Activated CD4-positive, CD25-positive, alpha-beta regulatory T cell treated with anti-CD3 and anti-CD28 coated beads, Interleukin-2, amount 50 U/mL, for 72 hours (primary cell): ENCODE results near the gene NUP188.

ENCODE experiments used
- DNase-seq: peaks from one replicate; pipeline ENCODE4 v3.0.0; 2021

NUP188 gene, protein sequence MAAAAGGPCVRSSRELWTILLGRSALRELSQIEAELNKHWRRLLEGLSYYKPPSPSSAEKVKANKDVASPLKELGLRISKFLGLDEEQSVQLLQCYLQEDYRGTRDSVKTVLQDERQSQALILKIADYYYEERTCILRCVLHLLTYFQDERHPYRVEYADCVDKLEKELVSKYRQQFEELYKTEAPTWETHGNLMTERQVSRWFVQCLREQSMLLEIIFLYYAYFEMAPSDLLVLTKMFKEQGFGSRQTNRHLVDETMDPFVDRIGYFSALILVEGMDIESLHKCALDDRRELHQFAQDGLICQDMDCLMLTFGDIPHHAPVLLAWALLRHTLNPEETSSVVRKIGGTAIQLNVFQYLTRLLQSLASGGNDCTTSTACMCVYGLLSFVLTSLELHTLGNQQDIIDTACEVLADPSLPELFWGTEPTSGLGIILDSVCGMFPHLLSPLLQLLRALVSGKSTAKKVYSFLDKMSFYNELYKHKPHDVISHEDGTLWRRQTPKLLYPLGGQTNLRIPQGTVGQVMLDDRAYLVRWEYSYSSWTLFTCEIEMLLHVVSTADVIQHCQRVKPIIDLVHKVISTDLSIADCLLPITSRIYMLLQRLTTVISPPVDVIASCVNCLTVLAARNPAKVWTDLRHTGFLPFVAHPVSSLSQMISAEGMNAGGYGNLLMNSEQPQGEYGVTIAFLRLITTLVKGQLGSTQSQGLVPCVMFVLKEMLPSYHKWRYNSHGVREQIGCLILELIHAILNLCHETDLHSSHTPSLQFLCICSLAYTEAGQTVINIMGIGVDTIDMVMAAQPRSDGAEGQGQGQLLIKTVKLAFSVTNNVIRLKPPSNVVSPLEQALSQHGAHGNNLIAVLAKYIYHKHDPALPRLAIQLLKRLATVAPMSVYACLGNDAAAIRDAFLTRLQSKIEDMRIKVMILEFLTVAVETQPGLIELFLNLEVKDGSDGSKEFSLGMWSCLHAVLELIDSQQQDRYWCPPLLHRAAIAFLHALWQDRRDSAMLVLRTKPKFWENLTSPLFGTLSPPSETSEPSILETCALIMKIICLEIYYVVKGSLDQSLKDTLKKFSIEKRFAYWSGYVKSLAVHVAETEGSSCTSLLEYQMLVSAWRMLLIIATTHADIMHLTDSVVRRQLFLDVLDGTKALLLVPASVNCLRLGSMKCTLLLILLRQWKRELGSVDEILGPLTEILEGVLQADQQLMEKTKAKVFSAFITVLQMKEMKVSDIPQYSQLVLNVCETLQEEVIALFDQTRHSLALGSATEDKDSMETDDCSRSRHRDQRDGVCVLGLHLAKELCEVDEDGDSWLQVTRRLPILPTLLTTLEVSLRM (N-terminal part only)

GRCh38 chr9:128947527-128948301, at the start of gene NUP188, which contains the start of gene DOLK:
TSS of gene NUP188 (plus strand) at chr9:128947699. CDS start at chr9:128947720, 21 bp downstream.
TSS of gene DOLK (minus strand) at chr9:128947603. CDS start at chr9:128947303, 300 bp downstream.
- peak; percentile 100 for DNase-seq

DNA sequence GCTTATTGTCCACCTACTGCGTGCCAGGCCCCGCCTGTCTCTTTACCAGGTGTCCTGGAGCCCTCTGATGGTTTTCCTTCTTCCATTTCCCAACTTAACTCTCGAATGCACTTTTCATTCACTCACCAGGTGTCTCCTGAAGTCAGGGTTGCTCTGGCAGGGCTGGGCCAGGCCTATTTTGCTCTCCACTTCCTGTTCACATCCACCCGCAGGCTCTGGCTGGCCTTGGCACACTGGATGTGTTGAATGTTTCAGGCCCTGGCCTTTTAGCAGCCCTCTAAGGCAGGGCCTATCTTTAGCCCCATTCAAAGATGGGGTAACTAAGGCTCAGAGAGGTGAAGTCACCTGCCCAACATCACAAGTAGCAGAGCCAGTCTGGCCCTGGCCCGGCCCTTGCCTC, 49.1 kb upstream of the NUP188 start:
- no peak for DNase-seq

DNA sequence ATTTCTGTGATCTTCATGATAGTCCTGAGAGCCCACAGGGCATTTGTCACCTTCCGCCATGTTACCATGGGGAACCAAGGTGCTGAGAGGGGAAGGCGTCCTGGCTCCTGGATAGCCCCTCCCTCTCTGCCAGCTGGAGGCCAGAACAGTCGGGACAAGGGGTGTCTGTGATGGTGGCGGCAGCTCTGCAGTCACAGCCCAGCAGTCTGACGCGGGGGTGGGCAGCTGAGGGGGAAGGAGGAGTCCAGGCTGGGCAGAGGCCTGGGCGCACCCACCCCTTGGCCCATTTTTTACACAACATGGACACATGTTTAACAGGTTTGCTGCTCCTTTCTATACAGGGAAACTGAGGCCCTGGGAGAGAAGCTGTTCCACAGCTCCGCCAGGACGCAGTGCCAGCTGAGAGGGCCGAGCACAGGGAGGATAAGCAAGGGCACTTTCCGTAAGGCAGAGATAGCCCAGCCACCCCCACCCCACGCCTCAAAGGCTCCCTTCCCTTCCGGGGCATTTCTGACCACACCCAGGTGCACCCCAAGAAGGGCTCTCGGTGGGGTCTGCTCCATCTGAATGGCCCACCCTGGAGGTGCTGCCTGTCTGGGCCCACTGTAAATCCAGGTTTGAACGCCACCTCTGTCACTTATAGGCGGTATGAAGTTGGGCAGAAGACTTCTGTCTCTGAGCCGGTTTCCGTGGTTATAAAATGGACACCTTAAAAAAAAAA, 48.5 kb upstream of the NUP188 start:
- DNase-seq = no peak

- DNase-seq = no peak
These were observed 47.8 kb upstream of the NUP188 start for GRCh38 chr9:128899566-128900322.

- DNase-seq = no peak
These were observed 46.1 kb upstream of the NUP188 start for GRCh38 chr9:128901379-128901778.

- DNase-seq = no peak
These were observed 45.7 kb upstream of the NUP188 start for GRCh38 chr9:128901822-128902221.

GRCh38 chr9:128902351-128903078, 45.0 kb upstream of the NUP188 start:
- peak; percentile 76 for DNase-seq

- no peak for DNase-seq
These were observed 44.4 kb upstream of the NUP188 start for GRCh38 chr9:128903079-128903461.

DNA sequence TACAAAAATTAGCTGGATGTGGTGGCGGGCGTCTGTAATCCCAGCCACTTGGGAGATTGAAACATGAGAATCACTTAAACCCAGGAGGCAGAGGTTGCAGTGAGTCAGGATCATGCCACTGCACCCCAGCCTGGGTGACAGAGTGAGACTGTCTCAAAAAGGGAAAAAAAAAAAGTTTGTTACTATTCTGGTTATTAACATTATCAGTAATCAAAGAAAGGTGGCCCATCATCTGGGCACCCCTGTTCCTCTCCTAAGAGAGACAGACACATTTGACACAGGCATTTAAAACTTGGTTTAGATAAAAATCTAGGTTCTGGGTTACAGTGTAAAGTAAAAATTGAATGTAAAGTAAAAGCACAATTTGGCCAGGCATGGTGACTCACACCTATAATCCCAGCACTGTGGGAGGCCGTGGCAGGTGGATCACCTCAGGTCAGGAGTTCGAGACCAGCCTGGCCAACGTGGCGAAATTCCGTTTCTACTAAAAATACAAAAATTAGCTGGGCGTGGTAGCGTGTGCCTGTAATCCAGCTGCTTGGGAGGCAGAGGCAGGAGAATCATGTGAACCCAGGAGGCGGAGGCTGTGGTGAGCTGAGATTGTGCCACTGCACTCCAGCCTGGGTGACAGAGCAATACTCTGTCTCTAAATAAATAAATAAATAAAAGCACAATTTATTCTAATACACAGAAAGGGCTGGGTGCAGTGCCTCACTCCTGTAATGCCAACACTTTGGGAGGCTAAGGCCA, 43.5 kb upstream of the NUP188 start:
- DNase-seq = no peak

DNA sequence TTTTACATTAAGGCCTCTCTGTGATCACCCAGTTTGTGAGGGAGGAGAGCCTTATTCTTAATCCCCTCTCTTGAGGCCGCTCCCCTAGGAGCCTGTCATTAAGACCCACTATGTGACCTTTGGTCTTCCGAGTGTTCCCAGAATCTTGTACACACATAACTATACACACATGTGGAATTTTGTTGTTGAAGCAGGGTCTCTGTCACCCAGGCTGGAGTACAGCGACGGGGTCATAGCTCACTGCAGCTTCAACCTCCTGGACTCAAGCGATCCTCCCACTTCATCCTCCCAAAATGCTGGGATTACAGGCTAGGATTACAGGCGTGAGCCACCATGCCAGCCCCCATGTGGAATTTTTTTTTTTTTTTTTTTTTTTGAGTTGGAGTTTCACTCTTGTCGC, 41.5 kb upstream of the NUP188 start:
- DNase-seq = no peak

- DNase-seq = no peak
These were observed 40.8 kb upstream of the NUP188 start for GRCh38 chr9:128906741-128907140.

DNA sequence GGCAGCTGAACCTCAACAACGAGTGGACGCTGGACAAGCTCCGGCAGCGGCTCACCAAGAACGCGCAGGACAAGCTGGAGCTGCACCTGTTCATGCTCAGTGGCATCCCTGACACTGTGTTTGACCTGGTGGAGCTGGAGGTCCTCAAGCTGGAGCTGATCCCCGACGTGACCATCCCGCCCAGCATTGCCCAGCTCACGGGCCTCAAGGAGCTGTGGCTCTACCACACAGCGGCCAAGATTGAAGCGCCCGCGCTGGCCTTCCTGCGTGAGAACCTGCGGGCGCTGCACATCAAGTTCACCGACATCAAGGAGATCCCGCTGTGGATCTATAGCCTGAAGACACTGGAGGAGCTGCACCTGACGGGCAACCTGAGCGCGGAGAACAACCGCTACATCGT, 39.1 kb upstream of the NUP188 start:
- no peak for DNase-seq

- no peak for DNase-seq
These were observed 37.6 kb upstream of the NUP188 start for GRCh38 chr9:128909859-128910258.

- DNase-seq = no peak
These were observed 36.6 kb upstream of the NUP188 start for GRCh38 chr9:128910906-128911305.

DNA sequence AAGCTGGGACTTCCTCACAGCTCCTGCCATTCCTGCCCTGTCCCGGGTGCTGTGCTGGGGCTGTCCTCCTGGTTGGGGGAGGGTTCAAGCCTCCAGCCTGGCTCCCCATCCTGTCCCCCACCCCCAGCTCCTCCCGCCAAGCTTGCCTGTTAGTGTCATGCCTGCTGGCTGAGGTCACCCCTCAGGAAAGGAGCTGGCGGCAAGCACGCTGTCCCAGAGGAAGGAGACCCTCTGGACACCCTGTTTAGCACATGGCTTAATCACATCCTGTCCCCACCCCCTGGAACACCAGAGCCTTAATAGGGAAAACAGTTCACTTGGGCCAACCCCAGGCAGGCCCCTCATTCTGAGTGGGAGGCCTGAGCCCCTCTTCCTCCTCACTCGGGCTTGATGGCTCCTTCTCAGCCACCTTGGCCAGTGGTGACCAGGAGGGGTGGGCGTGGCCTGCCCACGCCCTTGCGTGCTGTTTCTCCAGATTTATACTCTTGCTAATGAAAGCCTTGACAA, 35.9 kb upstream of the NUP188 start:
- DNase-seq = no peak

DNA sequence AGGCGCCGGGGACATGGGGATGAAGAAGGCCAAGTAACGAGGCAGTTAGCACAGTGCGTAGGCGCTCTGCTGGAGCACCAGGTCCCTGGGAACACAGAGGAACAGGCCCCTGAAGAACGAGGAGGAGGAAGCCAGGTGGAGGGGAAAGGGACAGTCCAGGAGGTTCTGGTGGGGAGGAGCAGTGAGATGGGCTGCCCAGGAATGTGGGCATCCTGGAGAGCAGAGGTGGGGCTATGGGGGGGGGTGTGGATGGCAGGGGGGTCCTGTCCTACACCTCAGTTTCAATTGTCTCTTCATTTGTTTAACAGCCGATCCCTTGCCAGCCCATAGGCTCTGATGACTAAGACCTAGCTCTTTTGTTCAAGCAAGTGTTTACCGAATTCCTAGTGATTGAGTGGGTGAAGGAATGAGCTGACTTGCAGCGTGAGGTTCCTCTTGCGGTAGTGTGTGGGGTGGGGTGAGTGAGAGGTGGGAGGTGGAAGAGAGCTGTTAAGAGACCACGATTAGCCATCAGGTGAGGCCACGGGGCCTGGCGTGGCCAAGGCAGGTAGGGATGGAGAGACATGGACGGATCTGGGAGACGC, 35.1 kb upstream of the NUP188 start:
- DNase-seq = no peak

DNA sequence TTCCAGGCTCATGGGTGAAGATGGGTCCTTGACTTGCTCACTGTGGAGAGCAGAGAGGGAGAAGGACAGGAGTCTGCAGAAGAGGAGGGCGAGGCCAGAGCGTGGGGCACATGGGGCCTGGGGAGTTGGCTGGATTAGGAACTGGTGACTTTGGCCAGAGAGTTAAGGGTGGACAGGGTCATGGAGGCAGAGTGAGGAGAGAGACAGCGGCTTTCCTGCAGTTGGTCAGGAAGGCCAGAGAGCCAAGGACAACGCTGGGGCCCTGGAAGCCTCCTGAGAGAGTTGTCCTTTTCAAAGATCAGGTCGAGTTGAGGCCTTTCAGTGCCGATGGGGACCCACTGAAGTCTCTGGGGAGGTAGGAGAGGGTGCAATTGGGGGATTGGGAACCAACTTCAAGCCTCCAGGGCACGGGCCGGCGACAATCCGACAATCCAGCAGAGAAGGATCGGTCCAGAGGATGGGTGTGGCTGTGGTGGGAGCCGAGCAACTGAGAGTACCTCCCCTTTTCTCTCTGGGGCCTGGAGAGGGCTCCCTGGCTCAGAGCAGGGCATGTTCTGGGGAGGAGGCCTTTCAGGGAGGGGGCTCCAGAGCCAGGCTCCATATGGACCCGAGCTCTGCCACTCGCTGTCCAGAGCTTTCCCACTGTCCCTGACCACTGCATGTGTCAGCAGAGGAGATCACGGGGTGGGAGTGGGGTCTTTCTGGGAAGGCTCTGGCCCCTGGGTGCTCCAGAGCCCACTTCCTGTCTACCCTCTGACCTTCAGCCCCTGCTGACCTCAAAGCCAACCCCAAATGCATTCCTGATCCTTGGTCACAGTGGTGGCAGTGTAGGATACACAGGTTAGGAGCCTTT, 34.2 kb upstream of the NUP188 start:
- DNase-seq = no peak
